ENCODE results near the gene ASIC4. TPM values are rescaled to one million over a fixed set of nuclear protein-coding genes. Genes with fewer than 3 reads are reported as not detected.
A peak's percentile ranks its signal among the peaks of the same experiment; 100 is the strongest.

ASIC4 gene, protein sequence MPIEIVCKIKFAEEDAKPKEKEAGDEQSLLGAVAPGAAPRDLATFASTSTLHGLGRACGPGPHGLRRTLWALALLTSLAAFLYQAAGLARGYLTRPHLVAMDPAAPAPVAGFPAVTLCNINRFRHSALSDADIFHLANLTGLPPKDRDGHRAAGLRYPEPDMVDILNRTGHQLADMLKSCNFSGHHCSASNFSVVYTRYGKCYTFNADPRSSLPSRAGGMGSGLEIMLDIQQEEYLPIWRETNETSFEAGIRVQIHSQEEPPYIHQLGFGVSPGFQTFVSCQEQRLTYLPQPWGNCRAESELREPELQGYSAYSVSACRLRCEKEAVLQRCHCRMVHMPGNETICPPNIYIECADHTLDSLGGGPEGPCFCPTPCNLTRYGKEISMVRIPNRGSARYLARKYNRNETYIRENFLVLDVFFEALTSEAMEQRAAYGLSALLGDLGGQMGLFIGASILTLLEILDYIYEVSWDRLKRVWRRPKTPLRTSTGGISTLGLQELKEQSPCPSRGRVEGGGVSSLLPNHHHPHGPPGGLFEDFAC
- total RNA-seq (2016; rRNA removed; fragmentation: Illumina TruSeq; extraction: Trizol) (not detected in 2 replicates), polyA plus RNA-seq (2011; rRNA removed) (0.03 TPM in 2 replicates), polyA minus RNA-seq (2011; rRNA and poly(A)+ RNA removed; ENCODE audit: low replicate concordance) (0.06 and 0.07 TPM in 2 replicates), Bru-seq, nascent RNA (percentile 6 among the genes with signal in this experiment), BruChase-seq, experiment 1, labeled RNA remaining after a 6-hour chase (percentile 5 among the genes with signal in this experiment), BruChase-seq, experiment 2, labeled RNA remaining after a 2-hour chase (percentile 12 among the genes with signal in this experiment)
- not detected in 2 replicates for total RNA-seq (2016; cell fraction: cytosol; rRNA removed; fragmentation: Illumina TruSeq; extraction: Trizol; ENCODE audit: low read depth)
- not detected in 2 replicates for total RNA-seq (2016; cell fraction: insoluble cytoplasmic fraction; rRNA removed; fragmentation: Illumina TruSeq; extraction: Trizol)
- not detected in 2 replicates for total RNA-seq (2016; cell fraction: membrane; rRNA removed; fragmentation: Illumina TruSeq; extraction: Trizol)
- not detected in 2 replicates for total RNA-seq (2016; cell fraction: nucleus; rRNA removed; fragmentation: Illumina TruSeq; extraction: Trizol)
- polyA plus RNA-seq (2011; cell fraction: cytosol; rRNA removed), result 0.01 TPM in 1 of 2 replicates, not detected in the other
- polyA plus RNA-seq (2011; cell fraction: nucleus; rRNA removed), result 0.23 and 0.24 TPM in 2 replicates
- polyA plus RNA-seq (2012), result not detected in 2 replicates
- polyA plus RNA-seq (2016; cell fraction: cytosol; fragmentation: Illumina TruSeq; extraction: Trizol; ENCODE audit: low read depth), result not detected in 2 replicates
- polyA plus RNA-seq (2016; cell fraction: insoluble cytoplasmic fraction; fragmentation: Illumina TruSeq; extraction: Trizol; ENCODE audit: low read depth), result not detected in 2 replicates
- polyA plus RNA-seq (2016; cell fraction: membrane; fragmentation: Illumina TruSeq; extraction: Trizol; ENCODE audit: low read depth), result not detected in 2 replicates
- 0.16 TPM in 1 of 2 replicates, not detected in the other for polyA plus RNA-seq (2016; cell fraction: nucleus; fragmentation: Illumina TruSeq; extraction: Trizol; ENCODE audit: insufficient read depth, low read depth)
- polyA minus RNA-seq (2011; cell fraction: cytosol; rRNA and poly(A)+ RNA removed), result not detected in 2 replicates
- 0.12 and 0.26 TPM in 2 replicates for polyA minus RNA-seq (2011; cell fraction: nucleus; rRNA and poly(A)+ RNA removed)
- long read RNA-seq, experiment 1, result 0 reads
- long read RNA-seq, experiment 2, result 0 reads

DNA sequence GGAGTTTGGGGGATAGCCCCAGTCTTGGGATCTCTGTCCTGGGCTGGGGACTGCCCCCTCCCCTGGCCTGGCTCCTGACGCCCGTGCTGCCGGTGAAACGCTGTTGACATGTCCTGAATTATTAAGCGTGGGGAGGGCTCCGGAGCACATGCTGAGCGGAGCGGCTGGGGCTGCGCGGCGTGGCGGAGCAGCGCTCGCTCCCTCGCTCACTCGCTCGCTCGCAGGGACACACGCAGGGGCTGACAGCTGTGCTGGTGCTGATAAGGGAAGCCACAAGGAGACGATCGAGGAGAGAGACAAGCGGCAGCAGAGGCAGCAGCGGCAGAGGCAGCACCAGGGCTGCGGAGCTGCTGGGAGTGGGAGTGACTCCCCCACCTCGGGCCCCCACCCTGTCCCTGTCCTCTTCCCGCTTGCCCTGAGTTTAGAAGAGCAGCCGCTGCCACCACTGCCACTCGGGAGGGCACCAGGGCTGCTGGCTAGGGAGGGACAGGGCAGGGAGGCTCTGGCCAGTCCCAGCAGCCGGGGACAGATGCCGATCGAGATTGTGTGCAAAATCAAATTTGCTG, at the start of gene ASIC4:
Gene ASIC4, plus strand, starts transcription at position 287 of the 566 bp plus-strand sequence. Its CDS starts 243 bp downstream, at position 530.
- H3K4me3 ChIP-seq (replicated peaks in 1 of 3; ENCODE audit: insufficient read depth in 1 of 3, low read depth in 2 of 3, low read length in 3 of 3), result peak within 1 kb of the TSS in 1 of 3 experiments; percentile 14; a peak in 1 of 6 replicates
- BruUV-seq (replicated peaks), result no TSS peak
- ATAC-seq (no peak), DNase-seq (ENCODE audit: low spot score) (no peak), FAIRE-seq (no peak)
- TF ChIP-seq JUN (CRISPR knock-in tag; IDR thresholded peaks at IDR 0.05) (no peak), SMAD3 (CRISPR knock-in tag; IDR thresholded peaks at IDR 0.05) (no peak), RBM39 (IDR thresholded peaks at IDR 0.05; ENCODE audit: low read depth, low read length, poor library complexity, severe bottlenecking) (peak; percentile 24), ZNF674 (CRISPR knock-in tag; IDR thresholded peaks at IDR 0.05; ENCODE audit: low read depth) (no peak), ZNF841 (CRISPR knock-in tag; IDR thresholded peaks at IDR 0.05; ENCODE audit: borderline replicate concordance) (no peak), REXO4 (CRISPR knock-in tag; IDR thresholded peaks at IDR 0.05; ENCODE audit: borderline replicate concordance) (no peak), ZFP37 (CRISPR knock-in tag; IDR thresholded peaks at IDR 0.05; ENCODE audit: borderline replicate concordance) (no peak), TRIM24 (CRISPR knock-in tag; IDR thresholded peaks at IDR 0.05) (no peak), HMG20A (CRISPR knock-in tag; IDR thresholded peaks at IDR 0.05; ENCODE audit: borderline replicate concordance) (no peak), FLYWCH1 (CRISPR knock-in tag; IDR thresholded peaks at IDR 0.05) (no peak), EZH2 (conservative IDR thresholded peaks at IDR 0.05; ENCODE audit: low read depth, low read length) (0 out of 2 replicates have a peak, but pooled peaks have one; percentile 94), MEF2D (CRISPR knock-in tag; IDR thresholded peaks at IDR 0.05) (no peak)
- TF ChIP-seq, protein P1, sequence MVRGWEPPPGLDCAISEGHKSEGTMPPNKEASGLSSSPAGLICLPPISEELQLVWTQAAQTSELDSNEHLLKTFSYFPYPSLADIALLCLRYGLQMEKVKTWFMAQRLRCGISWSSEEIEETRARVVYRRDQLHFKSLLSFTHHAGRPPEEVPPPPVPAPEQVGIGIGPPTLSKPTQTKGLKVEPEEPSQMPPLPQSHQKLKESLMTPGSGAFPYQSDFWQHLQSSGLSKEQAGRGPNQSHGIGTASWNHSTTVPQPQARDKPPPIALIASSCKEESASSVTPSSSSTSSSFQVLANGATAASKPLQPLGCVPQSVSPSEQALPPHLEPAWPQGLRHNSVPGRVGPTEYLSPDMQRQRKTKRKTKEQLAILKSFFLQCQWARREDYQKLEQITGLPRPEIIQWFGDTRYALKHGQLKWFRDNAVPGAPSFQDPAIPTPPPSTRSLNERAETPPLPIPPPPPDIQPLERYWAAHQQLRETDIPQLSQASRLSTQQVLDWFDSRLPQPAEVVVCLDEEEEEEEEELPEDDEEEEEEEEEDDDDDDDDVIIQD (CRISPR knock-in tag; IDR thresholded peaks at IDR 0.05; ENCODE audit: low read depth), result no peak
- TF ChIP-seq, protein P2, sequence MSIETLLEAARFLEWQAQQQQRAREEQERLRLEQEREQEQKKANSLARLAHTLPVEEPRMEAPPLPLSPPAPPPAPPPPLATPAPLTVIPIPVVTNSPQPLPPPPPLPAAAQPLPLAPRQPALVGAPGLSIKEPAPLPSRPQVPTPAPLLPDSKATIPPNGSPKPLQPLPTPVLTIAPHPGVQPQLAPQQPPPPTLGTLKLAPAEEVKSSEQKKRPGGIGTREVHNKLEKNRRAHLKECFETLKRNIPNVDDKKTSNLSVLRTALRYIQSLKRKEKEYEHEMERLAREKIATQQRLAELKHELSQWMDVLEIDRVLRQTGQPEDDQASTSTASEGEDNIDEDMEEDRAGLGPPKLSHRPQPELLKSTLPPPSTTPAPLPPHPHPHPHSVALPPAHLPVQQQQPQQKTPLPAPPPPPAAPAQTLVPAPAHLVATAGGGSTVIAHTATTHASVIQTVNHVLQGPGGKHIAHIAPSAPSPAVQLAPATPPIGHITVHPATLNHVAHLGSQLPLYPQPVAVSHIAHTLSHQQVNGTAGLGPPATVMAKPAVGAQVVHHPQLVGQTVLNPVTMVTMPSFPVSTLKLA (IDR thresholded peaks at IDR 0.05), result no peak
- TF ChIP-seq, protein P3, sequence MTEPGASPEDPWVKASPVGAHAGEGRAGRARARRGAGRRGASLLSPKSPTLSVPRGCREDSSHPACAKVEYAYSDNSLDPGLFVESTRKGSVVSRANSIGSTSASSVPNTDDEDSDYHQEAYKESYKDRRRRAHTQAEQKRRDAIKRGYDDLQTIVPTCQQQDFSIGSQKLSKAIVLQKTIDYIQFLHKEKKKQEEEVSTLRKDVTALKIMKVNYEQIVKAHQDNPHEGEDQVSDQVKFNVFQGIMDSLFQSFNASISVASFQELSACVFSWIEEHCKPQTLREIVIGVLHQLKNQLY (CRISPR knock-in tag; IDR thresholded peaks at IDR 0.05), result no peak
- no peaks in the 10 kb centered on the region for H3K9me3 ChIP-seq (ENCODE audit: low read length)
- 38% methylated on average over 4 of the region's 31 CpGs for WGBS (ENCODE audit: low lambda C conversion rate)
- H3K36me3 ChIP-seq (replicated peaks in 1 of 2; ENCODE audit: control insufficient read depth in 1 of 2, insufficient read depth in 2 of 2, low read length in 2 of 2), result no peaks in the 10 kb centered on the region
- intact Hi-C loops (cut with micrococcal nuclease; ENCODE audit: unreplicated experiment) (no loop called here), in situ Hi-C loops (cut with HindIII; ENCODE audit: extremely low pct_ligation_motif_present, low pct_unique_long_range_greater_than_20kb) (no loop called here)
- H3K4me2 ChIP-seq (ENCODE audit: low read depth, low read length), result 0 out of 2 replicates have a peak within 1 kb of the TSS, but pooled peaks have one; percentile 4
- no peaks in the 10 kb centered on the region for H3K79me2 ChIP-seq (ENCODE audit: insufficient read depth, low read length)
- ChIA-PET CTCF (ENCODE audit: low intra/inter-chr PET ratio, low total read pairs) (no interaction called here), POLR2A (interaction anchor here (7.7 kb wide), 1 partner anchor 15 kb away, joined by 94 read pairs; the partner anchor contains the start of gene GMPPA)
- H2AFZ ChIP-seq (ENCODE audit: low read length), result no peak within 1 kb of the TSS
- H3K27me3 ChIP-seq (ENCODE audit: control insufficient read depth in 1 of 2, insufficient read depth in 2 of 2, low read length in 2 of 2), result peaks cover 24 to 81% of the 10 kb centered on the region in 2 experiments
- no peak within 1 kb of the TSS for H3K9ac ChIP-seq (ENCODE audit: insufficient read depth, low read depth, low read length)
- H3K4me1 ChIP-seq (ENCODE audit: insufficient read depth, low read length), result peaks cover 46% of the 10 kb centered on the region
- peaks cover 11% of the 10 kb centered on the region; the same call in 1 of the 2 replicates for H4K20me1 ChIP-seq (ENCODE audit: insufficient read depth, low read length)
- no peak within 1 kb of the TSS for H3K27ac ChIP-seq (ENCODE audit: extremely low read length, insufficient read depth, low read length)

All from HepG2 (cell line).